Left ventricle myocardium inferior (tissue), 1 donor: ENCODE results near the gene ARHGAP5. TPM values are rescaled to one million over a fixed set of nuclear protein-coding genes. Genes with fewer than 3 reads are reported as not detected.

ENCODE experiments used
- DNase-seq: peaks from one replicate; pipeline ENCODE4 v3.0.0-alpha.2; 2020
- H3K27ac ChIP-seq: fragments of 200-600 bp; replicated peaks from 2 replicates; pipeline ENCODE4 v1.8.0; 2021
- H3K27me3 ChIP-seq: fragments of 200-600 bp; 2 replicates; pipeline ENCODE4 v1.8.0; 2021; ENCODE audit warnings: low read depth
- H3K36me3 ChIP-seq: fragments of 200-600 bp; 2 replicates; pipeline ENCODE4 v1.8.0; 2021
- H3K4me1 ChIP-seq: fragments of 200-600 bp; 2 replicates; pipeline ENCODE4 v1.8.0; 2021
- H3K4me3 ChIP-seq: fragments of 200-600 bp; 2 replicates; pipeline ENCODE4 v1.8.0; 2021; ENCODE audit warnings: mild to moderate bottlenecking, moderate library complexity
- H3K9me3 ChIP-seq: fragments of 200-600 bp; replicated peaks from 2 replicates; pipeline ENCODE4 v1.8.0; 2021
- CTCF ChIP-seq: fragments of 200-600 bp; IDR thresholded peaks from 2 replicates; pipeline ENCODE4 v1.8.0; 2021; ENCODE audit warnings: antibody characterized with exemption, mild to moderate bottlenecking, borderline replicate concordance
- intact Hi-C: fragments of 100-400 bp; cut with micrococcal nuclease; formaldehyde crosslinking; loops from one replicate; pipeline ENCODE4 v1.11.0; 2022
- total RNA-seq: library from RNA; stranded (reverse); fragmentation: NEBNext Ultra II Directional; extraction: Animal tissue kit (Norgen Biotek cat#: 25700); gene quantifications from one replicate; pipeline ENCODE4 v1.2.1, GENCODE V29; 2021
- donor health status: DM: no; HTN: yes; CAD: no; lungs with severe emphysema.

ARHGAP5 gene
- total RNA-seq, 1 donor from 2014 or later = 238 TPM

GRCh38 chr14:32102152-32102787 is 25.2 kb downstream of the ARHGAP5 start:
- Histone ChIP-seq H3K9me3 (no peaks in the 10 kb centered on the region), H3K4me1 (peaks cover 57% of the 10 kb centered on the region), H3K36me3 (peaks cover 11% of the 10 kb centered on the region), H3K4me3 (no peak overlapping the region), H3K27ac (no peak overlapping the region), H3K27me3 (no peaks in the 10 kb centered on the region)
- TF ChIP-seq CTCF = no peak
- intact Hi-C loops = no loop called here
- DNase-seq = no peak

GRCh38 chr14:32102968-32103367 is 25.9 kb downstream of the ARHGAP5 start:
- no peak overlapping the region for H3K4me3 ChIP-seq
- H3K9me3 ChIP-seq = no peaks in the 10 kb centered on the region
- peaks cover 10% of the 10 kb centered on the region for H3K36me3 ChIP-seq
- H3K27ac ChIP-seq = no peak overlapping the region
- H3K4me1 ChIP-seq = peaks cover 62% of the 10 kb centered on the region
- no peak for DNase-seq
- no peak for TF ChIP-seq CTCF
- H3K27me3 ChIP-seq = no peaks in the 10 kb centered on the region
- intact Hi-C loops = no loop called here

GRCh38 chr14:32104308-32104707 is 27.2 kb downstream of the ARHGAP5 start:
- no peak for DNase-seq

GRCh38 chr14:32104803-32105202 is 27.7 kb downstream of the ARHGAP5 start:
- TF ChIP-seq CTCF = no peak
- peaks cover 10% of the 10 kb centered on the region for H3K36me3 ChIP-seq
- no peak for DNase-seq
- H3K27me3 ChIP-seq = no peaks in the 10 kb centered on the region
- no peak overlapping the region for H3K27ac ChIP-seq
- peaks cover 80% of the 10 kb centered on the region for H3K4me1 ChIP-seq
- no peaks in the 10 kb centered on the region for H3K9me3 ChIP-seq
- H3K4me3 ChIP-seq = no peak overlapping the region
- intact Hi-C loops = no loop called here

More at GRCh38 chr14:32104308-32104707, 27.2 kb downstream of the ARHGAP5 start:
- no peak overlapping the region for H3K4me3 ChIP-seq
- H3K27me3 ChIP-seq = no peaks in the 10 kb centered on the region
- peaks cover 10% of the 10 kb centered on the region for H3K36me3 ChIP-seq
- no peaks in the 10 kb centered on the region for H3K9me3 ChIP-seq
- peaks cover 75% of the 10 kb centered on the region for H3K4me1 ChIP-seq
- TF ChIP-seq CTCF = no peak
- intact Hi-C loops = no loop called here
- H3K27ac ChIP-seq = no peak overlapping the region

GRCh38 chr14:32109676-32110547 is 32.8 kb downstream of the ARHGAP5 start:
- Histone ChIP-seq H3K4me3 (no peak overlapping the region), H3K36me3 (no peaks in the 10 kb centered on the region), H3K27ac (peak overlapping the region; percentile 30), H3K9me3 (no peaks in the 10 kb centered on the region), H3K4me1 (peaks cover 68% of the 10 kb centered on the region), H3K27me3 (no peaks in the 10 kb centered on the region)
- intact Hi-C loops = no loop called here
- TF ChIP-seq CTCF = no peak
- no peak for DNase-seq
